ENCODE results near the gene HELQ. TPM values are rescaled to one million over a fixed set of nuclear protein-coding genes. Genes with fewer than 3 reads are reported as not detected.
A peak's percentile ranks its signal among the peaks of the same experiment; 100 is the strongest.

The HELQ gene
- total RNA-seq, 1 experiment from 2014 or later, result 11.6 TPM

GRCh38 chr4:83456184-83456501 lies 520 bp upstream of the HELQ start:
- Mint-ChIP-seq H3K36me3 (ENCODE audit: insufficient read depth, unreplicated experiment) (peaks cover 53% of the 10 kb centered on the region), H3K27me3 (ENCODE audit: insufficient read depth, unreplicated experiment) (no peaks in the 10 kb centered on the region), H3K9me3 (ENCODE audit: unreplicated experiment) (no peaks in the 10 kb centered on the region), H3K4me1 (ENCODE audit: low read depth, unreplicated experiment) (no peaks in the 10 kb centered on the region), H3K27ac (ENCODE audit: unreplicated experiment) (peak overlapping the region; percentile 92), H3K4me3 (ENCODE audit: unreplicated experiment) (peak overlapping the region; percentile 90)
- DNase-seq, result no peak
- CTCF ChIA-PET, result no interaction called here
- H3K4me1 ChIP-seq, result no peaks in the 10 kb centered on the region
- H3K27me3 ChIP-seq (replicated peaks; ENCODE audit: control insufficient read depth, insufficient read depth, low read length), result no peaks in the 10 kb centered on the region
- no peaks in the 10 kb centered on the region for H3K9me3 ChIP-seq
- intact Hi-C loops (cut with micrococcal nuclease; ENCODE audit: unreplicated experiment), result loop anchor here (1.0 to 2.0 kb wide), 2 partner anchors 29 to 184 kb away; partner anchors contain the start of gene ABRAXAS1
- no peak for TF ChIP-seq CTCF (IDR thresholded peaks at IDR 0.05; ENCODE audit: insufficient read depth in 1 of 2, low read depth in 1 of 2, low read length in 1 of 2, severe bottlenecking in 1 of 2, unreplicated experiment in 1 of 2)
- H3K36me3 ChIP-seq (ENCODE audit: control insufficient read depth, insufficient read depth, low read length), result no peaks in the 10 kb centered on the region
- TSS peak; percentile 74 for BruUV-seq (replicated peaks)
- POLR2A ChIA-PET, result no interaction called here
- peak overlapping the region; percentile 61 for H3K4me3 ChIP-seq (ENCODE audit: low read depth, low read length)

- peak overlapping the region; percentile 92 for H3K27ac Mint-ChIP-seq (ENCODE audit: unreplicated experiment)
- H3K9me3 Mint-ChIP-seq (ENCODE audit: unreplicated experiment), result no peaks in the 10 kb centered on the region
Measured at GRCh38 chr4:83454686-83455085, 937 bp downstream of the HELQ start.

GRCh38 chr4:83449009-83449408 lies 6.6 kb downstream of the HELQ start:
- Mint-ChIP-seq H3K27ac (ENCODE audit: unreplicated experiment) (no peak overlapping the region), H3K36me3 (ENCODE audit: insufficient read depth, unreplicated experiment) (peaks cover 18% of the 10 kb centered on the region), H3K4me1 (ENCODE audit: low read depth, unreplicated experiment) (no peaks in the 10 kb centered on the region), H3K9me3 (ENCODE audit: unreplicated experiment) (no peaks in the 10 kb centered on the region), H3K27me3 (ENCODE audit: insufficient read depth, unreplicated experiment) (no peaks in the 10 kb centered on the region), H3K4me3 (ENCODE audit: unreplicated experiment) (no peak overlapping the region)
- no peaks in the 10 kb centered on the region for H3K9me3 ChIP-seq
- H3K27me3 ChIP-seq (replicated peaks; ENCODE audit: control insufficient read depth, insufficient read depth, low read length), result no peaks in the 10 kb centered on the region
- no peak overlapping the region for H3K4me3 ChIP-seq (ENCODE audit: low read depth, low read length)
- intact Hi-C loops (cut with micrococcal nuclease; ENCODE audit: unreplicated experiment), result no loop called here
- ChIA-PET POLR2A (no interaction called here), CTCF (no interaction called here)
- BruUV-seq (replicated peaks), result no TSS peak
- TF ChIP-seq CTCF (IDR thresholded peaks at IDR 0.05; ENCODE audit: insufficient read depth in 1 of 2, low read depth in 1 of 2, low read length in 1 of 2, severe bottlenecking in 1 of 2, unreplicated experiment in 1 of 2), result no peak
- H3K36me3 ChIP-seq (ENCODE audit: control insufficient read depth, insufficient read depth, low read length), result no peaks in the 10 kb centered on the region; the same call in 1 of the 2 replicates
- H3K4me1 ChIP-seq, result no peaks in the 10 kb centered on the region
- DNase-seq, result no peak

More at GRCh38 chr4:83454686-83455085, 937 bp downstream of the HELQ start:
- H3K36me3 ChIP-seq (ENCODE audit: control insufficient read depth, insufficient read depth, low read length), result no peaks in the 10 kb centered on the region; the same call in 1 of the 2 replicates
- Mint-ChIP-seq H3K27me3 (ENCODE audit: insufficient read depth, unreplicated experiment) (no peaks in the 10 kb centered on the region), H3K4me3 (ENCODE audit: unreplicated experiment) (peak overlapping the region; percentile 90), H3K36me3 (ENCODE audit: insufficient read depth, unreplicated experiment) (peaks cover 43% of the 10 kb centered on the region), H3K4me1 (ENCODE audit: low read depth, unreplicated experiment) (no peaks in the 10 kb centered on the region)
- H3K9me3 ChIP-seq, result no peaks in the 10 kb centered on the region
- TF ChIP-seq CTCF (IDR thresholded peaks at IDR 0.05; ENCODE audit: insufficient read depth in 1 of 2, low read depth in 1 of 2, low read length in 1 of 2, severe bottlenecking in 1 of 2, unreplicated experiment in 1 of 2), result no peak
- H3K4me3 ChIP-seq (ENCODE audit: low read depth, low read length), result peak overlapping the region; percentile 61
- BruUV-seq (replicated peaks), result no TSS peak
- DNase-seq, result no peak
- no peaks in the 10 kb centered on the region for H3K4me1 ChIP-seq
- CTCF ChIA-PET, result interaction anchor here (0.8 kb wide), 1 partner anchor 170 kb away, joined by 3 read pairs; the partner anchor contains the start of gene COQ2
- POLR2A ChIA-PET, result interaction anchor here (1.3 kb wide), 1 partner anchor 93 kb away, joined by 4 read pairs; no protein-coding TSS in a partner anchor
- intact Hi-C loops (cut with micrococcal nuclease; ENCODE audit: unreplicated experiment), result loop anchor here (1.0 kb wide), 3 partner anchors 84 to 170 kb away; partner anchors contain the start of gene COQ2
- no peaks in the 10 kb centered on the region for H3K27me3 ChIP-seq (replicated peaks; ENCODE audit: control insufficient read depth, insufficient read depth, low read length)

All from Caco-2 (cell line).